Measurements from ENCODE around the gene KCNK5. TPM values are rescaled to one million over a fixed set of nuclear protein-coding genes. Genes with fewer than 3 reads are reported as not detected.

KCNK5 gene
- total RNA-seq, 4 donors from 2014 or later, result 1.0 to 4.8 (median 2.0) TPM

DNA sequence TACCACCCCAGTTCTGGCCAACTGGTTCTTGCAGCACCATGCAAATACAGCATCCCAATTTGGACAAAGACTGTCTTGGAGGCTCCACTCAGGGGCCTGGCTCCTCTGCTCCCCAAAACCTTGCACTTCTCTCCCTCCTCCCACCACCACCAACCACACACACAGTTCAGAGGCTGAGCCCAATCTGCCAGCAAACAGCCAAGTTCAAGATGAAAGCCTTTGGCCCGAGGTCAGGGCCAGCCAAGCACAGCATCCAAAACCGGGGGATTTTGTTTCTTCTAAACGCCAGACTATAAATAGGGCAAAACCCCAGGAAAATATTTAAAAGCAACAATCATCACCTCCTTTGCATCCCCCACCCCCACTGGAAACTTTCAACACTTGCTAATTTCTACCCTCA, 5.7 kb downstream of the KCNK5 start:
- Histone ChIP-seq H3K9me3 (no peaks in the 10 kb centered on the region), H3K27ac (no peak overlapping the region), H3K27me3 (peaks cover 0 to 4% of the 10 kb centered on the region in 2 donors), H3K4me3 (no peak overlapping the region), H3K36me3 (no peaks in the 10 kb centered on the region), H3K4me1 (peaks cover 0 to 1% of the 10 kb centered on the region in 2 donors)
- no peak for TF ChIP-seq POLR2A (IDR thresholded peaks at IDR 0.05)
- TF ChIP-seq, protein P1, sequence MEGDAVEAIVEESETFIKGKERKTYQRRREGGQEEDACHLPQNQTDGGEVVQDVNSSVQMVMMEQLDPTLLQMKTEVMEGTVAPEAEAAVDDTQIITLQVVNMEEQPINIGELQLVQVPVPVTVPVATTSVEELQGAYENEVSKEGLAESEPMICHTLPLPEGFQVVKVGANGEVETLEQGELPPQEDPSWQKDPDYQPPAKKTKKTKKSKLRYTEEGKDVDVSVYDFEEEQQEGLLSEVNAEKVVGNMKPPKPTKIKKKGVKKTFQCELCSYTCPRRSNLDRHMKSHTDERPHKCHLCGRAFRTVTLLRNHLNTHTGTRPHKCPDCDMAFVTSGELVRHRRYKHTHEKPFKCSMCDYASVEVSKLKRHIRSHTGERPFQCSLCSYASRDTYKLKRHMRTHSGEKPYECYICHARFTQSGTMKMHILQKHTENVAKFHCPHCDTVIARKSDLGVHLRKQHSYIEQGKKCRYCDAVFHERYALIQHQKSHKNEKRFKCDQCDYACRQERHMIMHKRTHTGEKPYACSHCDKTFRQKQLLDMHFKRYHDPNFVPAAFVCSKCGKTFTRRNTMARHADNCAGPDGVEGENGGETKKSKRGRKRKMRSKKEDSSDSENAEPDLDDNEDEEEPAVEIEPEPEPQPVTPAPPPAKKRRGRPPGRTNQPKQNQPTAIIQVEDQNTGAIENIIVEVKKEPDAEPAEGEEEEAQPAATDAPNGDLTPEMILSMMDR (IDR thresholded peaks at IDR 0.05), result no peak
- no peak for DNase-seq
- intact Hi-C loops (cut with DNase I; ENCODE audit: low total_unique reads), result no loop called here

DNA sequence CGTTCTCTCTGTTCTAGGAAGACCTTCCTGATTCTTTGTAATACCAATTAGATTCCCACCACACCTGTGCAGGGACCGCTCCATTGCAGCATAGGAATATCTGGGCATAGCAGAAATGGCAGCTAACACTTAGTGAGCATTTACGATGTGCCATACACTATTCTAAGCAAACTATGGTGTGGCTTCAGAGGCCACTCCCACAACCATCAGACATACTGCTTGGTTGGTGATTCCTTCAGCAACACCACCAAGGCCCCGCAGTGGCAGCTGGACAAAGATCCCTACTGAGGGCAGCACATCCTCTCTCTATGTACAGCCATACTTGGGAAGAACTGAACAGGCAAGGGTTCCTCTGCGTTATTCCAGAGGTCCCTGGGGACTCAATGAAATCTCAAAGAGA, 6.2 kb downstream of the KCNK5 start:
- no peaks in the 10 kb centered on the region for H3K9me3 ChIP-seq
- DNase-seq, result no peak
- H3K4me3 ChIP-seq, result no peak overlapping the region
- H3K27ac ChIP-seq, result no peak overlapping the region
- H3K27me3 ChIP-seq, result peaks cover 0 to 4% of the 10 kb centered on the region in 2 donors
- TF ChIP-seq POLR2A (IDR thresholded peaks at IDR 0.05), result no peak
- TF ChIP-seq, protein P1 (IDR thresholded peaks at IDR 0.05), result no peak
- no peaks in the 10 kb centered on the region for H3K36me3 ChIP-seq
- no peaks in the 10 kb centered on the region for H3K4me1 ChIP-seq
- intact Hi-C loops (cut with DNase I; ENCODE audit: low total_unique reads), result no loop called here

DNA sequence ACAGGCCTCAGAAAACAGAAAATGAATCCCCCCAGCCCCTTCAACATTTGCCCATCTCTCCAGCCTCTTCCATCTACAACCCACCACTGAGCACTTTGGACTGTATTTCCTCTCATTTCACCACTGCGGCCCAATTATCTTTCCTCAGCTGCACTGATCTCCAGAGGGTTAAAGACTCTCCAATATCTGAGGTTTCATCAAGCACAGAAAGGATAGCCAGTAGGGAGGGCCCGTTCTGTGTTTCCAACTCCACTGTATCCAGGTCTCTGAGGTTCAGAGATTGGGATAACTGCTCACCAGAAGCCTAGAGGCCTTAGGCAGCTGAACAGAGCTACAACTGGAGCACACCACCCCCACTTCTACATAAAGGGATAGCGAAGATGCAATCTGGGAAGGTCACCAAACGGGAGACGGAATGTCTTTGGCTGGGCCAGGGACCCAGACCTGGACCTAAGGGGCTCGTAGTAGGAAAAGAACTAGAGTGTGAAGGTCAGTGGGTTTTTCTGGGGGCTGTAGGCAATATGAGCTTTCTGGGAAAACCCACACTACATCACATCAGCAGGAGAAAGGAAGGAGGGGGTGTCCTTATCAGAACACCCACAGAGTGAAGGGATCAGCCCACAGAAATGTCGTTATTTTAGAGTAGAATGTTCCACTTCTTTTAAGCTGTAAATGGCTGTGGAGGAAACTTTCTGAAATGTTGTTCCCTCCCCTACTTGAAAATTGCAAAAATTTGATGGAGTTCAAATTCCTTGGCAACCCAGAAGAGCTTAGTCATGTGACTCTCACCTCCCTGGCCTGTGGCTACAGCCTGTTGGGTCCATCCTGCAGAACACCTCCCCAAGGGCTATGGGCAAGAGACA, 7.3 kb downstream of the KCNK5 start:
- no peak overlapping the region for H3K4me3 ChIP-seq
- H3K27ac ChIP-seq, result no peak overlapping the region
- H3K4me1 ChIP-seq, result no peaks in the 10 kb centered on the region
- no peak for DNase-seq
- TF ChIP-seq, protein P1 (IDR thresholded peaks at IDR 0.05), result no peak
- TF ChIP-seq POLR2A (IDR thresholded peaks at IDR 0.05), result no peak
- peaks cover 0 to 4% of the 10 kb centered on the region in 2 donors for H3K27me3 ChIP-seq
- H3K9me3 ChIP-seq, result no peaks in the 10 kb centered on the region
- intact Hi-C loops (cut with DNase I; ENCODE audit: low total_unique reads), result no loop called here
- H3K36me3 ChIP-seq, result no peaks in the 10 kb centered on the region

DNA sequence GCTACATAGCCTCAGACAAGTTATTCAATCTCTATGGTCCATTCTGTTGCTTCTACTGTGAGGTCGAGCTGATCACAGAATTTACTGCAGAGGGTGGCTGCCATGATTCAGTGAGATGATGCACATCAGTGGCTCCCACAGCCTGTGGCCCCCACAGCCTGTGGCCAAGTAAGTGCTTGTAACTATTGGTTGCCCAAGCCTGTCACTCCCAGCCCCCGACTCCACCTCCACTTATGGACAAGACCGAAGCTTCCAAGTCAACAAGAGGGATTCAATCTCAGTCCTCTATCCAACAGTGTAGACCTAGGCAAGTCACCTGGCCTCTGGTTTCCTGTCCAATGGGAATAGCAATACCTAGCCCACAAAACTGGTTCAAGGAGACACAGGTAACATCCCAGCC, 8.2 kb downstream of the KCNK5 start:
- Histone ChIP-seq H3K4me1 (no peaks in the 10 kb centered on the region), H3K4me3 (no peak overlapping the region), H3K27me3 (no peaks in the 10 kb centered on the region), H3K27ac (no peak overlapping the region), H3K36me3 (no peaks in the 10 kb centered on the region), H3K9me3 (no peaks in the 10 kb centered on the region)
- DNase-seq, result no peak
- TF ChIP-seq, protein P1 (IDR thresholded peaks at IDR 0.05), result no peak
- TF ChIP-seq POLR2A (IDR thresholded peaks at IDR 0.05), result no peak
- intact Hi-C loops (cut with DNase I; ENCODE audit: low total_unique reads), result no loop called here

DNA sequence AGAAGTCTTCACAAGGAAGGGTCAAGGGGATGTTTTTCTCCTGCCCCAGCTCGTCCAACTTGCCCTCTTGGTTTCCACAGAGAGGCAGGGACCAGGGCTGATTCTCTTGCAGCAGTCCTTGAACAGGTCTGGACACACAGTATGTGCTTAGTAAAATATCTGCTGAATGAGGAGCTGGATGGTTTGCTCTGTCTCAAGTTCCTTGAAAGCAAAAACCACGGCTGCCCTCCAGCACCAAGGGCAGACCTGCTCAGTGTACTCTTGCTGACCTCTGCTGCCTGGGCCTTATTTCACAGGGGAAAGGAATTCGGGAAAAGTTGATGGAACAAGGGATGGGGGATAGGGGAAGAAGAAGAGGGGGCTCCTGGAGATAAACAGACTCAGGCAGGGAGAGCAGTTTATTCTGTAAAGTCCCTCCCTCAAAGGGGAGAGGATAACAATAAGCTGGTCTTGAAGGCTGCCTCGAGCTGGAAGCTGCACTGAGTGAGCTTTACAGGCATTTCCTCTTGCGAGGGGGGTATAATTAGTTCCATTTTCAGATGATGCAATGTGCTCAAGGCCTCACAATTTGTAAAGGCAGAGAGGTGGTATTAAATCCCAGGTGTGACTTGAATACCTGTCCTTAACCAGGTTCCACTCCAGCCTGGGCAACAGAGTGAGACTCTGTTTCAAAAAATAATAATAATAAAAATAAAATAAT, 10.3 kb downstream of the KCNK5 start:
- TF ChIP-seq POLR2A (IDR thresholded peaks at IDR 0.05), result no peak
- TF ChIP-seq, protein P1 (IDR thresholded peaks at IDR 0.05), result no peak
- H3K4me3 ChIP-seq, result no peak overlapping the region
- H3K27me3 ChIP-seq, result no peaks in the 10 kb centered on the region
- no peak for DNase-seq
- H3K4me1 ChIP-seq, result no peaks in the 10 kb centered on the region
- intact Hi-C loops (cut with DNase I; ENCODE audit: low total_unique reads), result no loop called here
- H3K36me3 ChIP-seq, result no peaks in the 10 kb centered on the region
- H3K9me3 ChIP-seq, result no peaks in the 10 kb centered on the region
- no peak overlapping the region for H3K27ac ChIP-seq

Data from uterus (tissue), 4 donors.